Measurements from ENCODE around the gene MORF4L2.
"Not testable (repeated sequence)": the region's sequence is repeated elsewhere in the genome, so short reads cannot be mapped to it uniquely, and the experiment has no call there.

Gene MORF4L2

GRCh38 chrX:103657066-103657465 lies 29.4 kb downstream of the MORF4L2 start:
- ATAC-seq; DNase-seq (ENCODE audit: low spot score in 2 of 2); H3K27ac Mint-ChIP-seq; H3K4me1 Mint-ChIP-seq; H3K4me3 Mint-ChIP-seq; H3K36me3 Mint-ChIP-seq; H3K9me3 Mint-ChIP-seq: not testable (repeated sequence)

- Mint-ChIP-seq H3K27ac (no peak overlapping the region), H3K4me3 (no peak overlapping the region), H3K4me1 (no peaks in the 10 kb centered on the region), H3K9me3 (peaks cover 4% of the 10 kb centered on the region), H3K36me3 (no peaks in the 10 kb centered on the region)
- DNase-seq (ENCODE audit: low spot score in 2 of 2), result no peak
- no peak for ATAC-seq
These were observed 29.9 kb downstream of the MORF4L2 start for GRCh38 chrX:103656617-103657016.

GRCh38 chrX:103655230-103656000 lies 31.1 kb downstream of the MORF4L2 start:
- not testable (repeated sequence) for H3K4me1 Mint-ChIP-seq; H3K9me3 Mint-ChIP-seq; H3K4me3 Mint-ChIP-seq; H3K27ac Mint-ChIP-seq; DNase-seq (ENCODE audit: low spot score in 2 of 2); H3K36me3 Mint-ChIP-seq; ATAC-seq

- Mint-ChIP-seq H3K27ac (no peak overlapping the region), H3K4me3 (no peak overlapping the region), H3K9me3 (peaks cover 2% of the 10 kb centered on the region), H3K4me1 (no peaks in the 10 kb centered on the region), H3K36me3 (no peaks in the 10 kb centered on the region)
- ATAC-seq (no peak), DNase-seq (ENCODE audit: low spot score in 2 of 2) (no peak)
These were observed 35.2 kb downstream of the MORF4L2 start for GRCh38 chrX:103651151-103651773.

- no peaks in the 10 kb centered on the region for H3K36me3 Mint-ChIP-seq
- no peaks in the 10 kb centered on the region for H3K9me3 Mint-ChIP-seq
- H3K27ac Mint-ChIP-seq, result no peak overlapping the region
- no peak overlapping the region for H3K4me3 Mint-ChIP-seq
- no peak for ATAC-seq
- no peak for DNase-seq (ENCODE audit: low spot score in 2 of 2)
- no peaks in the 10 kb centered on the region for H3K4me1 Mint-ChIP-seq
These were observed 38.9 kb downstream of the MORF4L2 start for GRCh38 chrX:103647630-103648029.

- H3K27ac Mint-ChIP-seq, result no peak overlapping the region
- no peak overlapping the region for H3K4me3 Mint-ChIP-seq
- H3K9me3 Mint-ChIP-seq, result no peaks in the 10 kb centered on the region
- ATAC-seq, result no peak
- H3K4me1 Mint-ChIP-seq, result no peaks in the 10 kb centered on the region
- no peaks in the 10 kb centered on the region for H3K36me3 Mint-ChIP-seq
- no peak for DNase-seq (ENCODE audit: low spot score in 2 of 2)
These were observed 42.4 kb downstream of the MORF4L2 start for GRCh38 chrX:103644125-103644524.

- no peaks in the 10 kb centered on the region for H3K9me3 Mint-ChIP-seq
- no peaks in the 10 kb centered on the region for H3K36me3 Mint-ChIP-seq
- ATAC-seq, result no peak
- H3K27ac Mint-ChIP-seq, result no peak overlapping the region
- no peak overlapping the region for H3K4me3 Mint-ChIP-seq
- H3K4me1 Mint-ChIP-seq, result no peaks in the 10 kb centered on the region
- DNase-seq (ENCODE audit: low spot score in 2 of 2), result no peak
These were observed 45.9 kb downstream of the MORF4L2 start for GRCh38 chrX:103640401-103641155.

GRCh38 chrX:103638479-103639346 lies 47.8 kb downstream of the MORF4L2 start:
- ATAC-seq; H3K4me1 Mint-ChIP-seq; H3K9me3 Mint-ChIP-seq; H3K4me3 Mint-ChIP-seq; DNase-seq (ENCODE audit: low spot score in 2 of 2); H3K36me3 Mint-ChIP-seq; H3K27ac Mint-ChIP-seq: not testable (repeated sequence)

- peak; percentile 42 for ATAC-seq
- no peaks in the 10 kb centered on the region for H3K4me1 Mint-ChIP-seq
- no peaks in the 10 kb centered on the region for H3K36me3 Mint-ChIP-seq
- H3K9me3 Mint-ChIP-seq, result no peaks in the 10 kb centered on the region
- no peak overlapping the region for H3K27ac Mint-ChIP-seq
- H3K4me3 Mint-ChIP-seq, result no peak overlapping the region
- no peak for DNase-seq (ENCODE audit: low spot score in 2 of 2)
These were observed 48.7 kb downstream of the MORF4L2 start for GRCh38 chrX:103637604-103638338.

- Mint-ChIP-seq H3K4me1 (no peaks in the 10 kb centered on the region), H3K27ac (no peak overlapping the region), H3K4me3 (no peak overlapping the region), H3K36me3 (no peaks in the 10 kb centered on the region), H3K9me3 (no peaks in the 10 kb centered on the region)
- no peak for ATAC-seq
- no peak for DNase-seq (ENCODE audit: low spot score in 2 of 2)
These were observed 51.1 kb downstream of the MORF4L2 start for GRCh38 chrX:103635436-103635835.

- H3K9me3 Mint-ChIP-seq, result no peaks in the 10 kb centered on the region
- peaks cover 18% of the 10 kb centered on the region for H3K4me1 Mint-ChIP-seq
- H3K27ac Mint-ChIP-seq, result no peak overlapping the region
- H3K4me3 Mint-ChIP-seq, result no peak overlapping the region
- DNase-seq (ENCODE audit: low spot score in 2 of 2) (no peak), ATAC-seq (no peak)
- no peaks in the 10 kb centered on the region for H3K36me3 Mint-ChIP-seq
These were observed 55.4 kb downstream of the MORF4L2 start for GRCh38 chrX:103631145-103631544.

GRCh38 chrX:103630171-103630511 lies 56.4 kb downstream of the MORF4L2 start:
- H3K36me3 Mint-ChIP-seq, result no peaks in the 10 kb centered on the region
- DNase-seq (ENCODE audit: low spot score in 2 of 2) (no peak), ATAC-seq (no peak)
- H3K9me3 Mint-ChIP-seq, result no peaks in the 10 kb centered on the region
- peak overlapping the region; percentile 89 for H3K27ac Mint-ChIP-seq
- peak overlapping the region; percentile 86 for H3K4me3 Mint-ChIP-seq
- peaks cover 18% of the 10 kb centered on the region for H3K4me1 Mint-ChIP-seq

- no peaks in the 10 kb centered on the region for H3K9me3 Mint-ChIP-seq
- H3K36me3 Mint-ChIP-seq, result no peaks in the 10 kb centered on the region
- ATAC-seq (peak; percentile 64), DNase-seq (ENCODE audit: low spot score in 2 of 2) (peak in 1 of 2 donors; percentile 51)
- peak overlapping the region; percentile 86 for H3K4me3 Mint-ChIP-seq
- peaks cover 18% of the 10 kb centered on the region for H3K4me1 Mint-ChIP-seq
- H3K27ac Mint-ChIP-seq, result peak overlapping the region; percentile 89
These were observed 57.0 kb downstream of the MORF4L2 start for GRCh38 chrX:103629318-103630170.
